GM12873 (cell line): Measurements from ENCODE around the gene SYP.
A peak's percentile ranks its signal among the peaks of the same experiment; 100 is the strongest.

Experiments used
- TF ChIP-seq, protein P1 (sequence below): IDR thresholded peaks from 2 replicates; pipeline ENCODE4 v1.5.1; 2012; ENCODE audit warnings: low read depth, mild to moderate bottlenecking, moderate library complexity, low read length, control low read depth; ENCODE audit not compliant: insufficient read depth; ENCODE audit errors: missing control alignments

SYP gene

GRCh38 chrX:49165901-49166881, 33.8 kb downstream of the SYP start:
- TF ChIP-seq, protein P1, sequence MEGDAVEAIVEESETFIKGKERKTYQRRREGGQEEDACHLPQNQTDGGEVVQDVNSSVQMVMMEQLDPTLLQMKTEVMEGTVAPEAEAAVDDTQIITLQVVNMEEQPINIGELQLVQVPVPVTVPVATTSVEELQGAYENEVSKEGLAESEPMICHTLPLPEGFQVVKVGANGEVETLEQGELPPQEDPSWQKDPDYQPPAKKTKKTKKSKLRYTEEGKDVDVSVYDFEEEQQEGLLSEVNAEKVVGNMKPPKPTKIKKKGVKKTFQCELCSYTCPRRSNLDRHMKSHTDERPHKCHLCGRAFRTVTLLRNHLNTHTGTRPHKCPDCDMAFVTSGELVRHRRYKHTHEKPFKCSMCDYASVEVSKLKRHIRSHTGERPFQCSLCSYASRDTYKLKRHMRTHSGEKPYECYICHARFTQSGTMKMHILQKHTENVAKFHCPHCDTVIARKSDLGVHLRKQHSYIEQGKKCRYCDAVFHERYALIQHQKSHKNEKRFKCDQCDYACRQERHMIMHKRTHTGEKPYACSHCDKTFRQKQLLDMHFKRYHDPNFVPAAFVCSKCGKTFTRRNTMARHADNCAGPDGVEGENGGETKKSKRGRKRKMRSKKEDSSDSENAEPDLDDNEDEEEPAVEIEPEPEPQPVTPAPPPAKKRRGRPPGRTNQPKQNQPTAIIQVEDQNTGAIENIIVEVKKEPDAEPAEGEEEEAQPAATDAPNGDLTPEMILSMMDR, result peak; percentile 45

DNA sequence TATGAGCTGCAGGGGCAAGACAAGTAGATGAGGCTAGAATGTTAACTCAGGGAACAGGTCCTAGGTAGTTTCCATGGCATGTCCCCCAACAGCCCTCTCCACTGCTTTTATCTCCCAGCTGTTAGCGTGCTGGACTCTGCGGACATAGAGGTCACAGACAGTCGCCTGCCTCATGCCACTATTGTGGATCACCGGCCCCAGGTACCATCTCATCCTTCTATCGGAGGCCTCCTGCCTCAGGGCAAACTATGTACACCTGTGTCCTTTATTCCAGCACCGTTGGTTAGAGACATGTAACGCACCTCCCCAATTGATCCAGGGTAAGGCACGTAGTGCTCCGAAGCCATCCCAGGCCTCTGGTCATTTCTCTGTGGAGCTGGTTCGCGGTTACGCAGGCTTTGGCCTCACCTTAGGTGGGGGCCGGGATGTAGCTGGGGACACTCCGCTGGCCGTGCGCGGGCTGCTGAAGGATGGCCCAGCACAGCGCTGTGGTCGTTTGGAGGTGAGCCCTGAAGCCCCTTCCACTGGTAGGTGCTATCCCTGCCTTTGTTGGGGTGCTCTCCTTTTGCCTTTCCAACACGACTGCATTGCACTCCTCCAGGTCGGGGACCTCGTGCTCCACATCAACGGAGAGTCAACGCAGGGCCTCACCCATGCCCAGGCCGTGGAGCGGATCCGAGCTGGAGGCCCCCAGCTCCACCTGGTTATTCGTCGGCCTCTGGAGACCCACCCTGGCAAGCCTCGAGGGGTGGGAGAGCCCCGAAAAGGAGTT, 35.2 kb downstream of the SYP start:
- TF ChIP-seq, protein P1, result no peak

DNA sequence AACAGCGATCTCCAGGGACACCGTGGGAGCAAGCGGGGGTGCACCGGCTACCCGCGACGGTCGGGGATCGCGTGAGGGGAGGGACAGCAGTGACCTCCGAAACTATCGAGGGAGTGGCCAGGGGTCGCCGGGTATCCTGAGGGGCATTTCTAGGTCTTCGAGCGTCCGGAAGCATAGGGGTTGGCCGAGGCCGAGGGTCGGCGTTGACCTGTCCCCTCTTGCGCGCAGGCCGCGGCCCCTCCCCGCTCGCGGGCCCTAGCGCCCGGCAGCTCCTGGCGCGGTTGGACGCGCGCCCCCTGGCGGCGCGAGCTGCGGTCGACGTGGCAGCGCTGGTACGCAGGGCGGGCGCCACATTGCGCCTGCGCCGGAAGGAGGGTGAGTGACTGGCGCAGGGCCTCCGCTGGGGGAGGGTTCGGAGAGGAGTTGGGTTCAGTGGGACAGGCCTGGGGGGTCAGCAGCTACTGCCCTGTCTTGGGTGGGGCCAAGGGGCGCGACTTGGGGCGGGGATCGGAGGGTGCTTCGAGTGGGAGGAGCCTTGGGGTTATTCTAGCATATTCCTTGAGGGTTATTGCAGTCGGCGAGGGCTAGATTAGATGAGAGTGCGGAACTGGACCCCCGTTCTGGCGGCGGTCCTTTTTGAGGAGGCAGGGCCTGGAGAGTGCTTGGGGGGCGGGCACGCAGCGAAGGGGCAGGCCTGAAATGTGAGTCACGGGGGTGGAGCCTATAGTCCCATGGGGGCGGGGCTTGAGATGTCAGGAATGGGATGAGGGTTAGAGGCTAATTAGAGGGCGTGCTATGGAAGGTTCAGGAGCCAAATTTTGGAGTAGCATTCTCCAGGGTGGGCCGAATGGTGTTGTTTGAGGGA, 36.2 kb downstream of the SYP start:
- TF ChIP-seq, protein P1, result peak; percentile 73

DNA sequence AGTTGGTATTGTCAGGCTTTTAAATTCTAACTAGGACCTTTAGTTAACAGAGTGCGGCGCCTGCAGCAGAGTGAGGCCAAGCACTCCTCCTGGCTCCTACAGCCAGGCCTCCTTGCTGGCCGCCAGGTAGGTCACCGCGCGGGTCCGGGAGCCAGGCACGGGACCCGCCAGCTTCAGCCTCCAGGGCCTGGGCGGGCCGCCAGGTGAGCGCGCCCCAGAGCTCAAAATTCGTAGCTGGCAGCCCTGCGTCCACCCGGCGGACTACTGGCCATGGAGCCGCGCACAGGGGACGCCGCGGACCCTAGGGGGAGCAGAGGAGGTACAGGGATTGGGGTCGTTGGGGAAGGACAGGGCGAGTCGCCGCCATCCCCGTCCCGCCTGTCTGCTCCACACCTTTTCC, 37.4 kb downstream of the SYP start, which contains the start of gene MAGIX:
TSS of gene MAGIX (plus strand) at position 139 of the 400 bp plus-strand sequence. CDS start at position 271, 132 bp downstream.
- TF ChIP-seq, protein P1, result no peak

DNA sequence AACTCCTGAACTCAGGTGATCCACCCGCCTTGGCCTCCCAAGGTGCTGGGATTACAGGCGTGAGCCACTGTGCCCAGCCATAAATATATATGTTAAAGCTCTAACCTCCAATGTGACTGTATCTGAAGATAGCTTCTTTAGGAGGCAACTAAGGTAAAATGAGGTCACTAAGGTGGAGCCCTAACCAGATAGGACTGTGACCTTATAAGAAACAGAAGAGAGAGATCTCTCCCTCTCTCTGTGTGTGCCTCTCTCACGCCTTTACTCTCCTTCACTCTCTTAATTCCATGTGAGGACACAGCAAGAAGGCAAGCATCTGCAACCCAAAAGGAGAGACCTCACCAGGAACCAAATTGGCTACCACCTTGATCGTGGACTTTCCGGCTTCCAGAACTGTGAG, 38.4 kb downstream of the SYP start:
- TF ChIP-seq, protein P1, result no peak

GRCh38 chrX:49160908-49161307, 39.1 kb downstream of the SYP start:
- TF ChIP-seq, protein P1, result no peak
